ENCODE data around the gene EED. TPM values are rescaled to one million over a fixed set of nuclear protein-coding genes. Genes with fewer than 3 reads are reported as not detected.

Gene EED
- total and polyA plus RNA-seq, 9 of the 15 experiments (the other 6 are each of a cell fraction or from before 2014, with no cell fraction given), result 33.0 to 110 (median 55.1) TPM

DNA sequence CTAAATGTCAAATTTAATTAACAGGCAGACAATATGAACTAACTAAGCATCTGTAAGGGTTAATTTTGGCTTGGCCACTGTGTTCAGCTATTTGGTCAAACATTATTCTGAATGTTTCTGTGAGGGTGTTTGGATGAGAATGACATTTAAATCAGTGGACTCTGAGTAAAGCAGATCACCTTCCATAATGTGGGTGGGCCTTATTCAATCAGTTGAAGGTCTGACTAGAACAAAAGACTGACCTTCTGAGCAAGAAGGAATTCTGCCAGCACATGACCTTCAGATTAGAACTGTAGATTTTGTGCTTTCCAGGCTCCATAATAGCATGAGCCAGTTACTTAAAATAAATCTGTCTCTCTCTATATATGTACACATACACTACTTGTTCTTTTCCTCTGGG is 12.0 kb upstream of the EED start:
- Histone ChIP-seq H3K9ac (ENCODE audit: insufficient read depth in 1 of 2, low read depth in 2 of 2, low read length in 2 of 2) (no peak overlapping the region), H3K4me2 (ENCODE audit: insufficient read depth, low read length) (no peak overlapping the region), H3K9me3 (replicated peaks; ENCODE audit: control insufficient read depth, insufficient read depth, low read depth, low read length) (no peaks in the 10 kb centered on the region), H3K4me3 (no peak overlapping the region), H3K9me1 (ENCODE audit: control insufficient read depth, insufficient read depth, low read length) (no peaks in the 10 kb centered on the region), H4K20me1 (replicated peaks; ENCODE audit: control insufficient read depth, insufficient read depth, low read length) (no peaks in the 10 kb centered on the region), H2AFZ (ENCODE audit: low read depth, low read length) (no peak overlapping the region), H3K27ac (ENCODE audit: extremely low read depth, low read depth, low read length) (no peak overlapping the region), H3K27me3 (ENCODE audit: control insufficient read depth in 2 of 2, insufficient read depth in 2 of 2, low read length in 2 of 2) (no peaks in the 10 kb centered on the region), H3K4me1 (replicated peaks in 1 of 2; ENCODE audit: control insufficient read depth in 2 of 2, insufficient read depth in 2 of 2, low read length in 2 of 2) (peaks cover 17 to 19% of the 10 kb centered on the region in 2 experiments), H3K79me2 (ENCODE audit: control insufficient read depth, insufficient read depth, low read length) (no peaks in the 10 kb centered on the region), H3K36me3 (ENCODE audit: control insufficient read depth, insufficient read depth, low read length) (no peaks in the 10 kb centered on the region)
- no peak for TF ChIP-seq HDAC1 (IDR thresholded peaks at IDR 0.05)
- no peak for TF ChIP-seq ZKSCAN8 (CRISPR knock-in tag; IDR thresholded peaks at IDR 0.05)
- TF ChIP-seq XRCC4 (IDR thresholded peaks at IDR 0.05; ENCODE audit: extremely low read depth, insufficient read depth, insufficient read length), result no peak
- peak; percentile 96 for TF ChIP-seq ZNF134 (CRISPR knock-in tag; conservative IDR thresholded peaks at IDR 0.05)
- POLR2A ChIA-PET, result interaction anchor here (0.6 kb wide), 1 partner anchor 62 kb away, joined by 6 read pairs; no protein-coding TSS in a partner anchor
- FAIRE-seq, result no peak
- intact Hi-C loops (cut with micrococcal nuclease) (no loop called here), in situ Hi-C loops (cut with MboI) (no loop called here)
- no peak for ATAC-seq
- CTCF ChIA-PET (ENCODE audit: low intra/inter-chr PET ratio), result no interaction called here
- no TSS peak for BruUV-seq (replicated peaks)
- DNase-seq (ENCODE audit: extremely low read depth in 1 of 4, low spot score in 3 of 4), result no peak

DNA sequence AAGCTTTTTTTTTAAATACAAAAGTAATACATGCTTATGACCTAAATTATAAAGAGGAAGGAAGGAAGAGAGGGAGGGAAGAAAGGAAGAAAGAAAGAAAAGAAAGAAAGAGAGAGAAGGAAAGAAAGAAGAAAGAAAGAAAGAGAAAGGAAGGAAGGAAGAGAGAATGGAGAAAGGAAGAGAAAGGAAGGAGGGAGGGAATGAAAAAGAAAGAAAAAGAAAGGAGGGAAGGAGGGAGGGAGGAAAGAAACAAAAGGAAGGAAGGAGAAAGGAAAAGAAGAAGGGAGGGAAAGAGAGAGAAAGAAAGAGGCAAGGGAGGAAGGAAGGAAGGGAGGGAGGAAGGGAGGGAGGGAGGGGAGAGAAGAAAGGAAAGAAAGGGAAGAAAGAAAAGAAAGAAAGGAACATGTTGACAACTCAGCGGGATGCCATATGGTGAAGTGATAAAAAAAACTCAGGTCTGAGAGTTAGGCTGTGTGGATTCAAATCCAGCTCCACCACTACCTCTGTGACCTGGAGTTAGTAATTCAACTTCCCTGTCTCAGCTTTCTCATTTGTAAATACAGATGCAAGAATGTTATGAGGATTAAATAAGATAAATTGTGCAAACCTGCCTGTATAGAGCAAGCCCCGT is 9.6 kb upstream of the EED start:
- Histone ChIP-seq H3K4me1 (replicated peaks in 1 of 2; ENCODE audit: control insufficient read depth in 2 of 2, insufficient read depth in 2 of 2, low read length in 2 of 2) (peaks cover 17 to 23% of the 10 kb centered on the region in 2 experiments), H3K27ac (ENCODE audit: extremely low read depth, low read depth, low read length) (no peak overlapping the region), H3K79me2 (ENCODE audit: control insufficient read depth, insufficient read depth, low read length) (no peaks in the 10 kb centered on the region), H3K36me3 (ENCODE audit: control insufficient read depth, insufficient read depth, low read length) (no peaks in the 10 kb centered on the region), H3K9me1 (ENCODE audit: control insufficient read depth, insufficient read depth, low read length) (no peaks in the 10 kb centered on the region), H3K9ac (ENCODE audit: insufficient read depth in 1 of 2, low read depth in 2 of 2, low read length in 2 of 2) (no peak overlapping the region), H3K27me3 (ENCODE audit: control insufficient read depth in 2 of 2, insufficient read depth in 2 of 2, low read length in 2 of 2) (no peaks in the 10 kb centered on the region), H3K9me3 (replicated peaks; ENCODE audit: control insufficient read depth, insufficient read depth, low read depth, low read length) (no peaks in the 10 kb centered on the region), H3K4me2 (ENCODE audit: insufficient read depth, low read length) (no peak overlapping the region), H2AFZ (ENCODE audit: low read depth, low read length) (peak overlapping the region; percentile 64), H4K20me1 (replicated peaks; ENCODE audit: control insufficient read depth, insufficient read depth, low read length) (no peaks in the 10 kb centered on the region), H3K4me3 (no peak overlapping the region)
- ATAC-seq (peak; percentile 48), FAIRE-seq (no peak), DNase-seq (ENCODE audit: extremely low read depth in 1 of 4, low spot score in 3 of 4) (no peak)
- ChIA-PET POLR2A (interaction anchor here (1.6 kb wide), 1 partner anchor 11 kb away, joined by 7 read pairs; no protein-coding TSS in a partner anchor), CTCF (ENCODE audit: low intra/inter-chr PET ratio) (no interaction called here)
- no TSS peak for BruUV-seq (replicated peaks)
- intact Hi-C loops (cut with micrococcal nuclease), result no loop called here
- WGBS (ENCODE audit: insufficient coverage, low coverage, missing lambda C conversion rate), result 26% methylated on average over 1 of the region's 2 CpGs
- in situ Hi-C loops (cut with MboI), result no loop called here
- TF ChIP-seq PCBP2 (IDR thresholded peaks at IDR 0.05; ENCODE audit: low read depth, low read length, poor library complexity, severe bottlenecking) (peak; percentile 86), ZNF436 (CRISPR knock-in tag; IDR thresholded peaks at IDR 0.05) (no peak), THRAP3 (IDR thresholded peaks at IDR 0.05; ENCODE audit: borderline replicate concordance) (peak; percentile 88)
- TF ChIP-seq, protein P1, sequence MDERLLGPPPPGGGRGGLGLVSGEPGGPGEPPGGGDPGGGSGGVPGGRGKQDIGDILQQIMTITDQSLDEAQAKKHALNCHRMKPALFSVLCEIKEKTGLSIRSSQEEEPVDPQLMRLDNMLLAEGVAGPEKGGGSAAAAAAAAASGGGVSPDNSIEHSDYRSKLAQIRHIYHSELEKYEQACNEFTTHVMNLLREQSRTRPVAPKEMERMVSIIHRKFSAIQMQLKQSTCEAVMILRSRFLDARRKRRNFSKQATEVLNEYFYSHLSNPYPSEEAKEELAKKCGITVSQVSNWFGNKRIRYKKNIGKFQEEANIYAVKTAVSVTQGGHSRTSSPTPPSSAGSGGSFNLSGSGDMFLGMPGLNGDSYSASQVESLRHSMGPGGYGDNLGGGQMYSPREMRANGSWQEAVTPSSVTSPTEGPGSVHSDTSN (CRISPR knock-in tag; IDR thresholded peaks at IDR 0.05; ENCODE audit: low read depth), result no peak
- TF ChIP-seq, protein P1 (tag; conservative IDR thresholded peaks at IDR 0.05; ENCODE audit: low read depth), result no peak
- TF ChIP-seq, protein P2, sequence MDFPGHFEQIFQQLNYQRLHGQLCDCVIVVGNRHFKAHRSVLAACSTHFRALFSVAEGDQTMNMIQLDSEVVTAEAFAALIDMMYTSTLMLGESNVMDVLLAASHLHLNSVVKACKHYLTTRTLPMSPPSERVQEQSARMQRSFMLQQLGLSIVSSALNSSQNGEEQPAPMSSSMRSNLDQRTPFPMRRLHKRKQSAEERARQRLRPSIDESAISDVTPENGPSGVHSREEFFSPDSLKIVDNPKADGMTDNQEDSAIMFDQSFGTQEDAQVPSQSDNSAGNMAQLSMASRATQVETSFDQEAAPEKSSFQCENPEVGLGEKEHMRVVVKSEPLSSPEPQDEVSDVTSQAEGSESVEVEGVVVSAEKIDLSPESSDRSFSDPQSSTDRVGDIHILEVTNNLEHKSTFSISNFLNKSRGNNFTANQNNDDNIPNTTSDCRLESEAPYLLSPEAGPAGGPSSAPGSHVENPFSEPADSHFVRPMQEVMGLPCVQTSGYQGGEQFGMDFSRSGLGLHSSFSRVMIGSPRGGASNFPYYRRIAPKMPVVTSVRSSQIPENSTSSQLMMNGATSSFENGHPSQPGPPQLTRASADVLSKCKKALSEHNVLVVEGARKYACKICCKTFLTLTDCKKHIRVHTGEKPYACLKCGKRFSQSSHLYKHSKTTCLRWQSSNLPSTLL (IDR thresholded peaks at IDR 0.05), result peak; percentile 48; the same call in 1 of the 2 replicates
